Stimulated activated CD8-positive, alpha-beta memory T cell treated with anti-CD3 and anti-CD28 coated beads, Interleukin-12 subunit alpha, Interleukin-12 subunit beta, amount 100 ng/mL, for 4 hours (primary cell): Measurements from ENCODE around the gene SMPD1.
"Not testable (repeated sequence)": the region's sequence is repeated elsewhere in the genome, so short reads cannot be mapped to it uniquely, and the experiment has no call there.

ENCODE experiments used
- DNase-seq: peaks from one replicate; pipeline ENCODE4 v3.0.0-alpha.2; 2020; ENCODE audit warnings: low read depth

Gene SMPD1

DNA sequence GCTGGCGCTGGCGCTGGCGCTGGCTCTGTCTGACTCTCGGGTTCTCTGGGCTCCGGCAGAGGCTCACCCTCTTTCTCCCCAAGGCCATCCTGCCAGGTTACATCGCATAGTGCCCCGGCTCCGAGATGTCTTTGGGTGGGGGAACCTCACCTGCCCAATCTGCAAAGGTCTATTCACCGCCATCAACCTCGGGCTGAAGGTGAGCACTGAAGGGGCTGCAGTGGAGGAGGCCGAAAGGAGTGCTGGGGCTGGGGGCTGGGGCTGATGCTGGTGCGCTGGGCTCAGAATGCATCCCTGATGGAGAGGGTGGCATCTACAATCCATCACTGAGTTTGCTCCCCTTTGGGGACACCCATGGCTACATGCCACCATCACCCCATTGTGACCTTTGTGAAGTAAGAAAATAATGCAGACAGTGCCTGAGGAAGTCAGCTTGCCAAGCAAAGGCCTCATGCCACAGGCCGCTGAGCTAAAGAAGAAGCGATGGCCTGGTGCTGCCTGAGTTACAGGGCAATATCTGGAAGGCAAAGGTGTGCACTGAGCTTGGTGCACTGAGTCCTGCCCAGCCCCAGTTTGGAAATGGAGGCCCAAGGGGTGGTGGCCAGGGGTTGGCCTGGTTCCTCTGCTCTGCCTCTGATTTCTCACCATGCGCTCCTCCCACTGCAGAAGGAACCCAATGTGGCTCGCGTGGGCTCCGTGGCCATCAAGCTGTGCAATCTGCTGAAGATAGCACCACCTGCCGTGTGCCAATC, 620 bp downstream of the SMPD1 start:
- no peak for DNase-seq

DNA sequence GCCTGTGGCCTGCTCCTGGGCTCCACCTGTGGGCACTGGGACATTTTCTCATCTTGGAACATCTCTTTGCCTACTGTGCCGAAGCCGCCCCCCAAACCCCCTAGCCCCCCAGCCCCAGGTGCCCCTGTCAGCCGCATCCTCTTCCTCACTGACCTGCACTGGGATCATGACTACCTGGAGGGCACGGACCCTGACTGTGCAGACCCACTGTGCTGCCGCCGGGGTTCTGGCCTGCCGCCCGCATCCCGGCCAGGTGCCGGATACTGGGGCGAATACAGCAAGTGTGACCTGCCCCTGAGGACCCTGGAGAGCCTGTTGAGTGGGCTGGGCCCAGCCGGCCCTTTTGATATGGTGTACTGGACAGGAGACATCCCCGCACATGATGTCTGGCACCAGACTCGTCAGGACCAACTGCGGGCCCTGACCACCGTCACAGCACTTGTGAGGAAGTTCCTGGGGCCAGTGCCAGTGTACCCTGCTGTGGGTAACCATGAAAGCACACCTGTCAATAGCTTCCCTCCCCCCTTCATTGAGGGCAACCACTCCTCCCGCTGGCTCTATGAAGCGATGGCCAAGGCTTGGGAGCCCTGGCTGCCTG, 1.4 kb downstream of the SMPD1 start:
- DNase-seq: no peak

GRCh38 chr11:6392251-6392650, 2.0 kb downstream of the SMPD1 start:
- not testable (repeated sequence) for DNase-seq

DNA sequence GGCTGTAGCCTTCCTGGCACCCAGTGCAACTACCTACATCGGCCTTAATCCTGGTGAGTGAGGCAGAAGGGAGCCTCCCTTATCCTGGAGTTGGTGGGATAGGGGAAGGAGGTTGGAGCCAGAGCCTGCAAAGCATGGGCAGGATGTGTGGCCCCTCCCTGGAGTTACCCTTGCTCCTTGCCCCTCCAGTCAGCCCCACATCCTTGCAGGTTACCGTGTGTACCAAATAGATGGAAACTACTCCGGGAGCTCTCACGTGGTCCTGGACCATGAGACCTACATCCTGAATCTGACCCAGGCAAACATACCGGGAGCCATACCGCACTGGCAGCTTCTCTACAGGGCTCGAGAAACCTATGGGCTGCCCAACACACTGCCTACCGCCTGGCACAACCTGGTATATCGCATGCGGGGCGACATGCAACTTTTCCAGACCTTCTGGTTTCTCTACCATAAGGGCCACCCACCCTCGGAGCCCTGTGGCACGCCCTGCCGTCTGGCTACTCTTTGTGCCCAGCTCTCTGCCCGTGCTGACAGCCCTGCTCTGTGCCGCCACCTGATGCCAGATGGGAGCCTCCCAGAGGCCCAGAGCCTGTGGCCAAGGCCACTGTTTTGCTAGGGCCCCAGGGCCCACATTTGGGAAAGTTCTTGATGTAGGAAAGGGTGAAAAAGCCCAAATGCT, 3.9 kb downstream of the SMPD1 start:
- DNase-seq: no peak

- DNase-seq: no peak
Observed at GRCh38 chr11:6395470-6396060, 5.3 kb downstream of the SMPD1 start.

GRCh38 chr11:6397156-6397555, 6.9 kb downstream of the SMPD1 start:
- DNase-seq: no peak

GRCh38 chr11:6397636-6398035, 7.4 kb downstream of the SMPD1 start:
- DNase-seq: no peak

GRCh38 chr11:6400431-6401345, 10.4 kb downstream of the SMPD1 start:
- DNase-seq: no peak

DNA sequence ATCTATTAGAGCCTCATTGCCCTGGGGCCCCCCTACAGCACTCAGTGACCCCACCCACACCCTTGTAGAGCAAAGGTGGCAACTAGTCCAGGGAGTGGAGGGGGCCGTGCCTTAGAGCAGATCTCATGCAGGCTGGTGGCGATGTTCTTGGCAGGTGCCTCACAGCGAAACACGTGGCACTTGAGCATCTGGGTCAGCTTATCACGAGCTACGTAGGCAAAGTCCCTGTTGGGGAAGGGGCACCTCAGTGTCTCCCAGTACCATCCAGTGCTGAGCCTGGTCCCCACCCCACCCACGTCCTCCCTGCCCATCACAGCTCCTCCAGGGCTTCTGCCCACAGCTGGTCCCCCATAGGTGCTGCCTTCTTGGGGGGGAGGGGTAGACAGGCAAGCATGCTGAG, 11.2 kb downstream of the SMPD1 start:
- DNase-seq: no peak

GRCh38 chr11:6402061-6402470, 11.8 kb downstream of the SMPD1 start:
- no peak for DNase-seq

- DNase-seq: peak; percentile 34
Observed at GRCh38 chr11:6402561-6402981, 12.3 kb downstream of the SMPD1 start.

DNA sequence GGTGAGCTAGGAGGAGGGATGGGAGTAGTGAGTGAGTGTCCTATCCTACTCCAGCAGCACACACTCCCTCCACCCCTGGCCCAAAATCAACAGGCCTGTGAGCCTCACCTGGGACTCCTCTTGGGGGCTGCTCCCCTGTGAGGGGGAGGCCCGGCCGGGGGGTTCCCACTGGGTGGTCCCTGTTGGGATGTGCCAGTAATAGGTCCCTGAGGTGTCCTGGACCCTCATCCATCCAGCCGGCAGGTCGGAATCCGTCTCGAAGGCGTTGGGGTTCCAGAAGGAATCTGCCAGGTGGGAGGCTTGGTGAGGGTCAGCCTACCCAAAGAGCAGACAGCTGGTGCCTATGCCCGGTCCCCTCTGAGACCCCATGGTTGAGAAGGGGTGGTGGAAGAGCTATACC, 13.3 kb downstream of the SMPD1 start:
- DNase-seq: no peak

- no peak for DNase-seq
Observed at GRCh38 chr11:6404342-6405051, 14.2 kb downstream of the SMPD1 start.

- DNase-seq: no peak
Observed at GRCh38 chr11:6405052-6405667, 14.9 kb downstream of the SMPD1 start.

DNA sequence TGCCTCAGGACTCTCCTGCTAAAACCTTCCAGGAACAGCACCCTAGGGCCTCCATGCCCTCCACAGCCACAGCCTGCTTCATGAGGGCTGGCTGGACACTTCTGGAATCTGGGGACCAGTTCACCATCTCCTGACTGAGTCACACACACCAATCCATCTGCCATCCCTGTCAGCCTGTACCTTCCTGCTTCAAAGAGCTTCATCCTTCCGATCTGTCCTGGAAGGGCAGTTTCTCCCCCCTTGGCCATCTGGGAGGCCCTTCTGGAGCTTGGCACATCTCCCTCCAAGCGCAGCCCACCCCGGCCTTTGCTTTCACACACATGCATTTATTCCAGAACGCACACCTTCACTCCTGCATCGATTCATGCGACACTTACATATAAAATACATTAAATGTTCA, 15.6 kb downstream of the SMPD1 start:
- no peak for DNase-seq

DNA sequence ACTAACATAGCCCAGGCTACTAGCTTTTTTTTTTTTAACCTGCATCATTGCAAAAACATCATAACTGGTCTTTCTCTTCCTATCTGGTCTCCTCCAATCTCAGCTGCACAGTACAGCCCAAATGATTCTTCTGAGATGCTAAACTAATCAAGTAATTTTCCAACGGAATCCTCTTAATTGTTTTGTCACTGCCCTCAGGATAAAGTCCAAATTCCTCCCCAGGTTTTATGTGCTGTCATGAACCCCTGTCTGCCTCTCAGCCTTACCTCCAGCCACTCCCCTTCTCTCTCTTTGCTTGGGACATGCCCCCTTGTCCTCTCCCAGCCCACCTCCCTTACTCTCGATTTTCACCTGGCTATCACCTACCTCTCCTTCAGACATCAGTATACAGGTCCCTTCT, 16.1 kb downstream of the SMPD1 start:
- DNase-seq: no peak

- DNase-seq: no peak
Observed at GRCh38 chr11:6410695-6411430, 20.6 kb downstream of the SMPD1 start.

DNA sequence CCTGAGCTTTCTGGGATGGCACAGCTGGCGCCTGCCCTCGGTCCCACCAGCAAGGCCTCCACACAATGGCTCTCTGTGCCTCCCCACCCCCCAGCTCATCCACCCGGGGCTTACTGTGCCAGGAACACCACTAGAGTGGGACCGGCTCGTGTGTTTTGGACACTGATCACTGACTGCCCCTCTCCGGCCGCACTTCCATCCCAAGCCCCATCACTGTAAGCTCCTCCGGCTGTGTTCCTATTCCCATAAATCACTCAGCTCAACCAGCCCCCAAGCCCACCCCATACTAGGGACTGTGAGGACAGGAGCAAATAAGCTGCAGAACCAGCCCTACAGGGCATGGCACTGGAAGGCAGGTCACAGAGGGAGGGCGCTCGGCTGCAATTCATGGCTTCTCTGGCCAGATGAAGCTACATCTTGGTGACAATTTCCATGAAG, 21.3 kb downstream of the SMPD1 start:
- no peak for DNase-seq

- no peak for DNase-seq
Observed at GRCh38 chr11:6413791-6414201, 23.5 kb downstream of the SMPD1 start.

DNA sequence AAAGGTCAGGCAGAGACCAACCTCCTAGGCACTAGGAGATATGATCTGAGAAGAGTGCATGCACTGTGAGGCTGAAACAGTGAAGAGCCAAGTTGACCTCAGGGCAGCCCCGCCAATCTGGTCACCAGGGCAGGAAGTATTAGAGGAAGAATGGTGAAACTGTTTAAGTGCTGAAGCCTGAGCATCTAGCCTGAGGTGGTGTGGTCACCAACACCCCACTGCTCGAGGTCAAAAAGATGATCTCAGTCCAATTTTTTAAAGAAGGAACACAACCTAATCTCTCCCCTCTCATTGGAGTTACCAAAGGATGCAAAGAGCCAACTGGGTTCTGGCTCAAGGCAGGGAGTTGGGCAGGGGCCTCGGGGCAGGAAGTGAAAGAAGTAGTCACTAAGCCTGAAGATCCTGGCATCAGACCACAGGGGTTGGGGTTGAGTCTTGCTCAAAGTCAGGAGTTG, 24.6 kb downstream of the SMPD1 start:
- DNase-seq: no peak
